Head of caudate nucleus (tissue), 42 donors: Measurements from ENCODE around the gene PCCA.
"Not testable (repeated sequence)": the region's sequence is repeated elsewhere in the genome, so short reads cannot be mapped to it uniquely, and the experiment has no call there.

Source experiments
- DNase-seq, 42 donors: peaks; one replicate each; pipeline versions ENCODE4 v3.0.0 to v3.0.0-alpha.2; 2020 to 2021; ENCODE audit warnings: mixed read lengths in 7 of 42
- intact Hi-C: fragments of 100-400 bp; cut with DNase I; formaldehyde crosslinking; loops from one replicate; pipeline ENCODE4 v1.15.0; 2022

PCCA gene

GRCh38 chr13:100280681-100281080 is 191.8 kb downstream of the PCCA start:
- no peak for DNase-seq
- intact Hi-C loops = no loop called here

GRCh38 chr13:100282306-100282705 is 193.4 kb downstream of the PCCA start:
- intact Hi-C loops, DNase-seq: not testable (repeated sequence)

- DNase-seq = no peak
- intact Hi-C loops = no loop called here
These were observed 201.4 kb downstream of the PCCA start for GRCh38 chr13:100290165-100290801.

DNA sequence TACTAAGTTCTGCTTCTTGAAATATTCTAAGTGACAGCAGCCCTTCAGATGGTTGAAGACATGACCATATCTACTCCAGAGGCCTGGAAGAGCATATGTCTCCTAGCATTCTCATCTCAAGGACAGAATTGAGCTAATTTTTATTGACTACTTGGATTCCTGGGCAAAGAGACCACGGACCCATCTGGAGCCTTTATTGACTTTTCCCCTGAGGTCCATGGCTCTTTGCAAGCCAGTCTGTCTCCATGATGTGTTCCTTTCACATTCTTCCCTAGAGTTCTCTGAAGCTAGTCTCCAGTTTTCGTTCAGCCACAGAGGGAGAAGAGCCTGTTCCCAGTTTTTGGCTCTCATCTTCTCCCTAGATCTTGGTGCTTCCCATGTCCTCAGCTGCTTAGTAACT is 202.7 kb downstream of the PCCA start:
- no peak for DNase-seq
- intact Hi-C loops = no loop called here

DNA sequence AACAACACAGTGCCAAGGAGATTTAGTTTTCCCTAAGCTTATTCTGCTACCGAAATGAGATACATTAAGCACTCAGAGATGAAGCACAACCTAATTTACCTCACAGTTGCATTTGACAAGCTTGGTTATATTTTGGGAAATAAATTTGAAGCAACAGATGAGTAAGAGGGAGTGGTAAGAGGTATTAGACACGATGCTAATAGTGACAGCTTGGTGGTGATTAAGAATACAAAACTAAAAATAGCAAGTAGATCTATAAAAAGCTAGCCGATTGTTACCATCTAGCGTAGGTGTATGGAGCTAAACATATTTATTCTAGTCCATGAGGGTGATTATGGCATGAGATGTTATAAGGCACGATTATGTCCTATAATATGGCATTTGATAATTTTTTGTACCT is 208.5 kb downstream of the PCCA start:
- no peak for DNase-seq
- intact Hi-C loops = no loop called here

GRCh38 chr13:100298116-100298681 is 209.3 kb downstream of the PCCA start:
- intact Hi-C loops = no loop called here

DNA sequence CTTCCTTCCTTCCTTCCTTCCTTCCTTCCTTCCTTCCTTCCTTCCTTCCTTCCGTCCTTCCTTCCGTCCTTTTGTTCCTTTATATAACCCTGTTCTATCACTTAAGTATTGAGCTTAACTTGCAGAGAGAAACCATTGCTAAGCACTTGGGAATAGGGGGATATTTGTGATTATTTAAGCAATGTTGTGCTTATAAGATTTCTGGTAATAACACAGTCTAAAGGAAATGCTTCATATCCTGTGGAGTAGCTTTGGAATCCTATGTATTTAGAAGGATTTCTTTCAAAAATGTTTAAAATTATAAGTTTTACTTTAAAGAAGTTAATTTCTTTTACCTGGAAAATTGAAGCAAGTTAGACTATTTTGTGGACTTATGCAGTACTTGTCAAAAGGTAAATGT is 209.8 kb downstream of the PCCA start:
- no peak for DNase-seq
- intact Hi-C loops = no loop called here

More at GRCh38 chr13:100298116-100298681, 209.3 kb downstream of the PCCA start:
- no peak for DNase-seq

DNA sequence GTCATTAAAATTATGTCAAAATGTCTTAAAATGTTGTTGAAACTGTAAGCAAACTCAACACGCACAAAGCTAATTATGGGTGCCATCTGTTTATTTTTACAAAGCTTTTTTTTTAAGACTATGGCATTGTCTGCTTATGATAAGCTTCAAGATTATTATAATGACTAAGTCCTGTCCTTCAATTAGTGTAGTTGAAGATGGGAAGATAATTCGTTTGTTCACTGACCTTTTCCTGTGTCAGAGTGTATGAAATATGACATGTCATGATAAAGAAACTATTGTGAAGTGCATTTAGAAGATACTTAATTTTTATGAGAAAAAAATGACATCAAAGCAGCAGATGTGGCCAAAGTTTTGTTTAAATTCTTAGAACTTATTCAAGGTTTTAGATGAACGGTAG is 211.3 kb downstream of the PCCA start:
- DNase-seq = no peak
- intact Hi-C loops = no loop called here

GRCh38 chr13:100300708-100301107 is 211.8 kb downstream of the PCCA start:
- intact Hi-C loops = no loop called here
- no peak for DNase-seq

- no peak for DNase-seq
- intact Hi-C loops = no loop called here
These were observed 212.5 kb downstream of the PCCA start for GRCh38 chr13:100301418-100301817.

DNA sequence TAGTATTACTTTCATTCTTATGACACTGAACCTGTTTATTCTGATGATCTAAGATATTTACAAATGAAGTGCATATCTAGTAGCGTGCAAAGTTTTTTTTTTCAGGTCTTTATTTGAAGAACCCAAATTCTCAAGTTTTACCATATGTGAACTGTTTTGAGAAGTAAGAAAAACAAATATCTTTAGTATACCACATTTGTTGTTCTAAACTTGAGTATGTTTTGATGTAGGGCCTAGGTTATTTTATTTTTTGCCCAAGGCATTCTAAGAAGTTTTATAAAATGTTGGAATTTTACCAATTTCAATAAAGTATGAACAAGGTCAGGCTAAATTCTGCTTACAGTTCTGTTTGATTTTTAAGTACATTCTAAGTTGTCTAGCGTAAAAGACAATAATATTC is 213.5 kb downstream of the PCCA start:
- DNase-seq = no peak
- intact Hi-C loops = no loop called here

- intact Hi-C loops = no loop called here
- DNase-seq = no peak
These were observed 215.3 kb downstream of the PCCA start for GRCh38 chr13:100304229-100304628.

DNA sequence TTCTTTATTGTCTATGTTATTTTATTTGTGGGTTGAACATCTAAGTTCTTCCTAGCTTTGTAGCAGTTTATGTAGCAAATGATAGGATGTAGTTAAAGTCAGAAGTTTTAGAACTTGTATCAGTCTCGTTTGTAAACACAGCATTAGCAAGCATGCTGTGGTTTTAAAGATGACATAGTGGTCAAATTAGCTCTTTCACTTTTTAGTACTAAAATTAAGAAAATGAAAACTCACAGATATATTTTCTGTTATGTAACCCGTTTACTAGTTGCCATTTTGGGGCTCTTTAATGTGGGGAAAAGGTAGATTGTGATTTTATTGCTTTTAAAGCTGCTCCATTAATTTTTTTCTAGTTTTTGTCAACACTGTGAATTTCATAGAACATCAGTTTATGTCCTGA is 216.5 kb downstream of the PCCA start:
- DNase-seq = no peak
- intact Hi-C loops = no loop called here

DNA sequence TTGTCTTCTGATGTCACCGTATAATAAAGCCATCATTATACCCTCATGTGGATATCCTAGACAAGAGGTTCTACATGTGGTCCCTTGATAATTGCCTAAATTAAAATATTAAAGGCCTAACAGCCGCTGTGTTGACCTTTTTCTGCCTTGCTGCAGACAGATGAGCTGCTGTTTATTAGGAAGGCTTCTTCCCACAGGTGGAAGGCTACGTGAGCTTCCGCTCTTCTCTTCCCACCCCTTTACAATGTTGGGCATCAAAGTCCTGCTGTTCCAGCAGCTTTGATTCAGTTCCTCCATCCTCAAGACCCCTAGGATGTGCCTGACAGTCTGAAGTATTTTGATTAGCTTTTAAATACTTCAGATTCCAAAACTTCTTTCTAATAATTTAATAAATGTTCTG is 217.1 kb downstream of the PCCA start:
- intact Hi-C loops = no loop called here
- no peak for DNase-seq

DNA sequence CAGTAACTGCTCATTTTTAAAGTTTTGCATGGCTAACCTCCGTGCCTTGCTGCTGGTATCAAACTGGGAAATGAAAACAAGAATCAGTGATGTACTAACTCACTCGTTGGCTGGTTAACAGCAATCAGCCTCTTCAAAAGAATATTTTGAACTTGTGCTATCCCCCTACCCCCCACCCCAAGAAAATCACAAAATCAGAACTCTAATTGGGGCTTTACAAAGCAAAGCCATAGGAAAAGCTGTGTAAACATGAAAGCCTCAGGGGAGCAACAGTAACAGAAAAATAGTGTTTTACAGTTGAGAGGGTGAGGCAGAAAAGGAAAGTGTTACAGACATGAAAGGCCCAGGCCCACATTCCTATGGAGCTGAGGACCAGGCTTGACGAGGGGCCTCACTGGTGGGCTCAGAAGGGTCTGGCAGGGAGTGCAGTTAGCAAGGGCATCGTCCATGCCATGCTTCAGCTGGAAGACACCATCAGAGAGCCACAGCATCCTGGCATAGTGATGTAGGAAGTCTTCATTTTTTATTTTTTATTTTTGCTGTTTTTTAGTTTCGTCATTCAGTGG is 217.6 kb downstream of the PCCA start:
- no peak for DNase-seq
- intact Hi-C loops = no loop called here

DNA sequence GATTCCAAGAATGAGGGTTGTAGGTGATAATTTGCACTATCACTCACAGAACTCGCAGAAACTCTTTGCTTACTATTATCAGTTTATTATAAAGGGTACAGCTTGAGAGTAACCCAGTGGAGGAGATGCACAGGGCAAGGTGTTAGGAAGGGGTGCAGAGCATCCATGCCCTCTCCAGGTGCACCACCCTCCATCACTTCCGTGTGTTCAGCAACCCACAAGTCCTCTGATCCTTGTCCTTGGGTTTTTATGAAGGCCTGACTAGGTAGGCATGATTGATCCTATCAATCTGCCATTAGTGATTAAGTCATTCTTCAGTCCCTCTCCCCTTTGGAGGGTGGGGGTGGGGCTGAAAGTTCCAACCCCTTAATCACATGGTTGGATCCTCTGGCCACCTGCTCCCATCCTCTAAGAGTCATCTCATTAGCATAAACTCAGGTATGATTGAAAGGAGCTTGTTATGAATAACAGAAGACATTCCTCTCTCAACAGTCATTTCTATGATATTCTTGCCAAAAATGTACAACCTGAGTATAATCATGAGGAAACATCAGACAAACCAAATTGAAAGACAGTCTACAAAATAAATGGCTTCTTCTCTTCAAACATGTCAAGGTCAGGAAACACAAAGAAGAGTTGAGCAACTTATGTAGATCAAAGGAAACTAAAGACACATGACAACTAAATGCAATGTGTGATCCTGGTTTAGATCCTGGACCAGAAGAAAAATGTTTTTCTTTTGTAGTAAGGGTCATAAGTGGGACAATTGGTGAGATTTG is 225.4 kb downstream of the PCCA start:
- no peak for DNase-seq

GRCh38 chr13:100315522-100315921 is 226.6 kb downstream of the PCCA start:
- intact Hi-C loops = no loop called here

More for the DNA sequence above, 225.4 kb downstream of the PCCA start:
- intact Hi-C loops = no loop called here

DNA sequence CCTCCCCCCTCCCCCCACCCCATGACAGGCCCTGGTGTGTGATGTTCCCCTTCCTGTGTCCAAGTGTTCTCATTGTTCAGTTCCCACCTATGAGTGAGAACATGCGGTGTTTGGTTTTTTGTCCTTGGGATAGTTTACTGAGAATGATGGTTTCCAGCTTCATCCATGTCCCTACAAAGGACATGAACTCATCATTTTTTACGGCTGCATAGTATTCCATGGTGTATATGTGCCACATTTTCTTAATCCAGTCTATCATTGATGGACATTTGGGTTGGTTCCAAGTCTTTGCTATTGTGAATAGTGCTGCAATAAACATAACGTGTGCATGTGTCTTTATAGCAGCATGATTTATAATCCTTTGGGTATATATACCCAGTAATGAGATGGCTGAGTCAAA is 229.6 kb downstream of the PCCA start:
- intact Hi-C loops, DNase-seq: not testable (repeated sequence)

More at GRCh38 chr13:100315522-100315921, 226.6 kb downstream of the PCCA start:
- DNase-seq = no peak

GRCh38 chr13:100323937-100324336 is 235.0 kb downstream of the PCCA start:
- DNase-seq = no peak
- intact Hi-C loops = no loop called here

DNA sequence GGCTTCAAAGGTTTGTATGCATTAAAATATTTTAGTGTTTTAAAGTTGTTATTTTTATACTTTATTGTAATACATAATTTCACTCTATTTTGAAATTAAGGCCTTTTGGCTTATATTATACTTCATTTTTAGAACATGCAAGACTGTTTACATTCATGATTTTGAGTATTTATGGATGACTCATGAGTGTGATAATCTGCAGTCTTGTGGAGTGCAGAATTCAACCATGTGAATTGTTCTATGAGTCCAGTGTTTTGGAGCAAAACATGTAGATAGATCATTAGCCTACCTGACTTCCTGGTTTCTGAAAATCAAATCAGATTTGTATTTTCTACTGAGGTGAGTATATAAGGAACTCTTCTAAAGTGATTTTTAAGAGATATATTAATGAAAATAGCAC is 241.8 kb downstream of the PCCA start:
- intact Hi-C loops = no loop called here
- no peak for DNase-seq
